GM23338 (cell line): ENCODE results near the gene ABHD12. TPM values are rescaled to one million over a fixed set of nuclear protein-coding genes. Genes with fewer than 3 reads are reported as not detected.

ENCODE experiments used
- ATAC-seq: fragments of 200-7000 bp; cut with Tn5 transposase; 3 replicates; pipeline ENCODE4 v1.9.1; 2020
- DNase-seq: peaks from one replicate; pipeline ENCODE4 v3.0.0-alpha.2; 2015; ENCODE audit warnings: low spot score
- H2AFZ ChIP-seq: fragments of 200-600 bp; sonication (generic); 2 replicates; pipeline ENCODE4 v1.8.0; 2016; ENCODE audit warnings: antibody characterized with exemption, mild to moderate bottlenecking, moderate library complexity
- H3F3A ChIP-seq: fragments of 200-600 bp; sonication (generic); replicated peaks from 2 replicates; pipeline ENCODE4 v1.8.0; 2017; ENCODE audit warnings: antibody characterized with exemption, mixed run types, low read depth
- H3K27ac ChIP-seq: fragments of 200-600 bp; sonication (generic); 2 replicates; pipeline ENCODE4 v1.6.1; 2016; ENCODE audit warnings: low read depth
- H3K27me3 ChIP-seq: fragments of 200-600 bp; sonication (generic); 2 replicates; pipeline ENCODE4 v1.8.0; 2016; ENCODE audit warnings: mild to moderate bottlenecking, mixed run types, moderate library complexity; ENCODE audit not compliant: insufficient read depth
- H3K36me3 ChIP-seq: fragments of 200-600 bp; sonication (generic); 2 replicates; pipeline ENCODE4 v1.8.0; 2016; ENCODE audit warnings: mild to moderate bottlenecking; ENCODE audit not compliant: insufficient read depth
- H3K4me1 ChIP-seq: fragments of 200-600 bp; sonication (generic); 2 replicates; pipeline ENCODE4 v1.8.0; 2016; ENCODE audit warnings: mild to moderate bottlenecking, moderate library complexity; ENCODE audit not compliant: insufficient read depth
- H3K4me2 ChIP-seq: fragments of 200-600 bp; sonication (generic); 2 replicates; pipeline ENCODE4 v1.7.1; 2017; ENCODE audit warnings: mixed run types
- H3K4me3 ChIP-seq: fragments of 200-600 bp; sonication (generic); 2 replicates; pipeline ENCODE4 v1.6.1; 2016; ENCODE audit warnings: mixed run types
- H3K79me2 ChIP-seq: fragments of 200-600 bp; sonication (generic); replicated peaks from 2 replicates; pipeline ENCODE4 v1.8.0; 2017; ENCODE audit warnings: mild to moderate bottlenecking; ENCODE audit not compliant: insufficient read depth
- H3K9me2 ChIP-seq: fragments of 200-600 bp; sonication (generic); 2 replicates; pipeline ENCODE4 v1.8.0; 2017; ENCODE audit not compliant: insufficient read depth
- H4K20me1 ChIP-seq: fragments of 200-600 bp; sonication (generic); replicated peaks from 2 replicates; pipeline ENCODE4 v1.8.0; 2017; ENCODE audit warnings: mild to moderate bottlenecking; ENCODE audit not compliant: insufficient read depth
- H3K27ac Mint-ChIP-seq: 2 replicates; pipeline ENCODE4 v1.8.0; 2020; ENCODE audit warnings: inconsistent platforms, mild to moderate bottlenecking, moderate library complexity, mixed read lengths
- H3K27me3 Mint-ChIP-seq: 3 replicates; pipeline ENCODE4 v1.8.0; 2022; ENCODE audit warnings: low read depth, mild to moderate bottlenecking, moderate library complexity, mixed read lengths, inconsistent platforms; ENCODE audit not compliant: insufficient read depth, poor library complexity
- H3K36me3 Mint-ChIP-seq: 3 replicates; pipeline ENCODE4 v1.8.0; 2021; ENCODE audit warnings: low read depth, mild to moderate bottlenecking, inconsistent platforms, moderate library complexity, mixed read lengths
- H3K4me1 Mint-ChIP-seq: 3 replicates; pipeline ENCODE4 v1.8.0; 2020; ENCODE audit warnings: mild to moderate bottlenecking, inconsistent platforms, mixed read lengths
- H3K4me3 Mint-ChIP-seq: 3 replicates; pipeline ENCODE4 v1.8.0; 2021; ENCODE audit warnings: moderate library complexity, mild to moderate bottlenecking, inconsistent platforms, mixed read lengths
- H3K9me3 Mint-ChIP-seq: 3 replicates; pipeline ENCODE4 v1.8.0; 2020; ENCODE audit warnings: moderate library complexity, mild to moderate bottlenecking, inconsistent platforms, mixed read lengths
- CREB1 ChIP-seq: fragments of 250-450 bp; sonication (Bioruptor Pico); IDR thresholded peaks from 2 replicates; pipeline ENCODE4 v1.5.0; 2020; ENCODE audit warnings: low read depth, mild to moderate bottlenecking, moderate library complexity
- CTCF ChIP-seq, 2 experiments: fragments of 200-600 bp in 1 of 2; sonication (generic) in 1 of 2; conservative IDR thresholded peaks; 2 replicates each; pipeline versions ENCODE4 v1.5.1 to v1.6.1; 2016 to 2017; ENCODE audit warnings: antibody characterized with exemption in 2 of 2, low read depth in 2 of 2, mild to moderate bottlenecking in 2 of 2, moderate library complexity in 1 of 2
- EZH2 ChIP-seq: fragments of 200-600 bp; sonication (generic); IDR thresholded peaks from one replicate; pipeline ENCODE4 v1.8.0; 2017; ENCODE audit warnings: antibody characterized with exemption, mild to moderate bottlenecking, low read depth; ENCODE audit not compliant: unreplicated experiment
- EZH2phosphoT487 ChIP-seq: fragments of 200-600 bp; sonication (generic); IDR thresholded peaks from one replicate; pipeline ENCODE4 v1.8.1; 2018; ENCODE audit warnings: antibody characterized with exemption; ENCODE audit not compliant: unreplicated experiment
- JUNB ChIP-seq: IDR thresholded peaks from one replicate; pipeline ENCODE4 v1.6.1; 2016; ENCODE audit warnings: antibody characterized with exemption; ENCODE audit not compliant: unreplicated experiment
- POLR2AphosphoS5 ChIP-seq: IDR thresholded peaks from 2 replicates; pipeline ENCODE4 v1.6.1; 2016; ENCODE audit warnings: antibody characterized with exemption, low read depth
- REST ChIP-seq: IDR thresholded peaks from one replicate; pipeline ENCODE4 v1.6.1; 2018; ENCODE audit warnings: antibody characterized with exemption; ENCODE audit not compliant: unreplicated experiment
- STAT1 ChIP-seq: IDR thresholded peaks from one replicate; pipeline ENCODE4 v1.6.1; 2016; ENCODE audit warnings: antibody characterized with exemption; ENCODE audit not compliant: unreplicated experiment
- ZNF331 ChIP-seq: fragments of 250-450 bp; sonication (Bioruptor Pico); IDR thresholded peaks from 2 replicates; pipeline ENCODE4 v1.5.0; 2020; ENCODE audit warnings: low read depth, mild to moderate bottlenecking, moderate library complexity
- polyA plus RNA-seq: library from polyadenylated mRNA; unstranded; fragments of >200 nt; fragmentation: Nextera tagmentation; extraction: Ambion mirVana; gene quantifications from 2 replicates; pipeline ENCODE4 v1.2.1, GENCODE V29; 2016
- total RNA-seq: library from RNA; depleted of rRNA; stranded (reverse); fragments of >200 nt; shearing (Covaris generic); gene quantifications from 2 replicates; pipeline ENCODE4 v1.2.3, GENCODE V29; 2014
- TF ChIP-seq, protein P1 (sequence below): IDR thresholded peaks from 2 replicates; pipeline ENCODE4 v1.6.1; 2016; ENCODE audit warnings: antibody characterized with exemption

ABHD12 gene
- total and polyA plus RNA-seq, 2 experiments from 2014 or later = 40.2 to 57.8 TPM

DNA sequence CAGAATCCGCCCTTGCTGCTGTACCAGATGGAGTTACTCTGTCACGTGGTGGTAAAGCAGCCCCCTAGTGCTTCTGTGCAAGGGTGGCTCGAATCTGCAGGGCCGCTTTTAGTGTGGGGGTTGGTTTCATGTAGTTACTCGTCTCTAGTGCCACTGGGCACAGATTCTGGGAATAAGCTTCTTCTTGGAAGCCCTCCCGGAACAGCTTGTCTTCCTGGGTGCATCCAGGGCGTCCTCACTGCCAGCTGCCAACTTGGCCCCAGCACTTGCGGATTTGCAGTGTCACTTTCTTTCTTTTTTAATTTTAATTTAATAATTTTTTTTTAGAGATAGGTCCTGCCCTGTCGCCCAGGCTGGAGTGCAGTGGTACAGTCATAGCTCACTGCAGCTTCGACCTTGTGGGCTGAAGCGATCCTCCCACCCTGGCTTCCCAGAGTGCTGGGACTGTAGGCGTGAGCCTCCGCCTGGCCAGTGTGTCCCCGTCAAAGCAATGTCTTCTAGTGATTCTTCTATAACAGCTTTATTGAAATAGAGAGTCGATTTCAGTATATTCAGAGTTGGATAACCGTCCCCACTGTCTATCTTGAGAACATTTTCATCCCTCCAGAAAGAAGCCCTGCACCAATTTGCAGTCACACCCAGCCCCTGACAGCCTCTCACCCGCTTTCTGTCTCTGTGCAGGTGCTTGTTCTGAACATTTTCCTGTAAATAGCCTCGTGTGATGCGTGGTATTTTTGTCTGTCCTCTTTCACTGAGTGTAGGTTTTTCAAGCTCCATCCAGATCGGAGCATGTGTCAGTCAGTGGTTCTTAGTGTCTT is 116.9 kb downstream of the ABHD12 start:
- no peaks in the 10 kb centered on the region for H3F3A ChIP-seq
- TF ChIP-seq ZNF331 (CRISPR knock-in tag) (no peak), POLR2AphosphoS5 (no peak), EZH2 (no peak), EZH2phosphoT487 (no peak), CREB1 (CRISPR knock-in tag) (no peak), REST (no peak), CTCF (conservative IDR thresholded peaks at IDR 0.05; ENCODE audit: low read depth in 2 of 2) (no peak), JUNB (no peak)
- H4K20me1 ChIP-seq = no peaks in the 10 kb centered on the region; the same call in 1 of the 2 replicates
- no peaks in the 10 kb centered on the region; the same call in 1 of the 2 replicates for H3K36me3 ChIP-seq
- no peak overlapping the region for H3K27ac Mint-ChIP-seq
- H3K4me3 ChIP-seq = no peak overlapping the region
- no peak overlapping the region for H3K4me2 ChIP-seq
- H2AFZ ChIP-seq = no peak overlapping the region
- no peak overlapping the region for H3K4me3 Mint-ChIP-seq
- peaks cover 14% of the 10 kb centered on the region for H3K27me3 Mint-ChIP-seq
- no peak overlapping the region for H3K27ac ChIP-seq
- no peaks in the 10 kb centered on the region for H3K27me3 ChIP-seq
- no peak for ATAC-seq
- H3K9me2 ChIP-seq = no peaks in the 10 kb centered on the region
- H3K9me3 Mint-ChIP-seq = no peaks in the 10 kb centered on the region
- H3K4me1 Mint-ChIP-seq = no peaks in the 10 kb centered on the region
- H3K79me2 ChIP-seq = no peaks in the 10 kb centered on the region
- no peak for DNase-seq
- no peaks in the 10 kb centered on the region for H3K4me1 ChIP-seq
- peaks cover 35% of the 10 kb centered on the region for H3K36me3 Mint-ChIP-seq

GRCh38 chr20:25273046-25273445 is 117.6 kb downstream of the ABHD12 start:
- no peak for DNase-seq
- no peaks in the 10 kb centered on the region; the same call in 1 of the 2 replicates for H3K36me3 ChIP-seq
- TF ChIP-seq JUNB (no peak), STAT1 (no peak), EZH2 (no peak), POLR2AphosphoS5 (no peak), REST (no peak), ZNF331 (CRISPR knock-in tag) (no peak)
- TF ChIP-seq, protein P1, sequence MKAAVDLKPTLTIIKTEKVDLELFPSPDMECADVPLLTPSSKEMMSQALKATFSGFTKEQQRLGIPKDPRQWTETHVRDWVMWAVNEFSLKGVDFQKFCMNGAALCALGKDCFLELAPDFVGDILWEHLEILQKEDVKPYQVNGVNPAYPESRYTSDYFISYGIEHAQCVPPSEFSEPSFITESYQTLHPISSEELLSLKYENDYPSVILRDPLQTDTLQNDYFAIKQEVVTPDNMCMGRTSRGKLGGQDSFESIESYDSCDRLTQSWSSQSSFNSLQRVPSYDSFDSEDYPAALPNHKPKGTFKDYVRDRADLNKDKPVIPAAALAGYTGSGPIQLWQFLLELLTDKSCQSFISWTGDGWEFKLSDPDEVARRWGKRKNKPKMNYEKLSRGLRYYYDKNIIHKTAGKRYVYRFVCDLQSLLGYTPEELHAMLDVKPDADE = no peak

More at GRCh38 chr20:25273046-25273445, 117.6 kb downstream of the ABHD12 start:
- Mint-ChIP-seq H3K9me3 (no peaks in the 10 kb centered on the region), H3K27me3 (peaks cover 14% of the 10 kb centered on the region), H3K4me3 (no peak overlapping the region), H3K4me1 (no peaks in the 10 kb centered on the region), H3K36me3 (peaks cover 35% of the 10 kb centered on the region), H3K27ac (no peak overlapping the region)
- H3K27me3 ChIP-seq = no peaks in the 10 kb centered on the region
- H4K20me1 ChIP-seq = no peaks in the 10 kb centered on the region; the same call in 1 of the 2 replicates
- no peaks in the 10 kb centered on the region for H3K9me2 ChIP-seq
- no peak overlapping the region for H3K4me3 ChIP-seq
- ATAC-seq = no peak
- H3F3A ChIP-seq = no peaks in the 10 kb centered on the region
- H3K27ac ChIP-seq = no peak overlapping the region
- H3K79me2 ChIP-seq = no peaks in the 10 kb centered on the region
- no peak overlapping the region for H3K4me2 ChIP-seq
- no peak overlapping the region for H2AFZ ChIP-seq
- H3K4me1 ChIP-seq = no peaks in the 10 kb centered on the region
